Measurements from ENCODE around the gene RALY. TPM values are rescaled to one million over a fixed set of nuclear protein-coding genes. Genes with fewer than 3 reads are reported as not detected.

The RALY gene
- total RNA-seq, 4 donors from 2014 or later, result 78.5 to 110 (median 86.6) TPM

DNA sequence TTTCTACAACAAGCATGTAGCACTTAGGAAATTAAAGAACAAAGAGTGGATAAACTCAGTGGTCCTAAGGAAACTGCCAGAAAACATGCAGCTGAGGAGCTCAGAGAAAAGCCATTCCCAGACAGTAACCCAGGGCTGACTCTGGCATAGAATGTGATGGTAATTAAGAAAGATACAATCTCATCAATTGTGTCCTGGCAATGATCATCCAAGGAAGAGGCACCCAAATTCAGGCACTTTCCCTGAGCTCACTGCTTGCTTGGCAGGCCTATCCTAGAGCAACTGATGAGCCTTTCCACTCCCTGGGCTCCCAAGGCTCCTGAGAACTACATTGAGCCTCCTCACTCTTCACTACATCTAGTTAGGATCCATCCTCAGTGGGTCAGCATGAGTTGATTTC lies 102.1 kb downstream of the RALY start:
- Histone ChIP-seq H3K4me3 (no peak overlapping the region), H3K36me3 (peaks cover 97% of the 10 kb centered on the region), H3K27me3 (no peaks in the 10 kb centered on the region), H3K27ac (no peak overlapping the region), H3K4me1 (peaks cover 3% of the 10 kb centered on the region), H3K9me3 (no peaks in the 10 kb centered on the region)
- TF ChIP-seq POLR2A (IDR thresholded peaks at IDR 0.05), result no peak
- DNase-seq (ENCODE audit: low spot score in 2 of 2), result no peak

DNA sequence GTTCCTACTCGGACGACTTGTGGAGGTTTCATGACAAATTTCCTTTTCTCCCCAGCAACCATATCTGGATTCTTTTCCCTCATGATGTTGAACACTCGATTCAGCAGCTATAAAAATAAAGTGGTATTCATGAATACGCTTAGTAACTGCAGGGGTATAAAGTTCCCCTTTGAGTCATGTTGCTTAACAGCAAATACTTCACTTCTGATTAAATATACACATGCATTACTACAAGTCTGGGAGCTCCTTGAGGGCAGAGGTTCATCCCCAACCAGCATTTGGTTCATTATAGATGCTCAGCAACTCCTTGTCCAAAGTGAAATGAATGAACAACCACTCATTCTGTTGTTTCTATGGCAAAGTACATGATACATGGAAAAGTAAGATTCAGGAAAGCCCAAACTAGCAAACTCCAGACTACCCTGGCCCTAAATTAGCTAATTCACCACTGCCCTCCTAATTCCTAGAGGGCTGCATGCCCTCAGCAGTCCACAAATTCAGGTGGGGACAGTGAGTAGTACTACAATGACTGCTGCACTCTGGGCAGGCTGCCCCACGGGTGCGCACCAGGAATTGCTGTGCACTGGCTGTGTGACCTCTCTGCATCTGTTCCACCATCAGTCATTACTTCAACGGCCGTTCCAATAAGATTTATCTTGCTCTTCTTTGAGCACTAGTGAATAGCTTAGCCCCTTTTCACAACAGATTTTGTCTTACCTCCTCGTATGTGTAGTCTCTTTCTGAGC lies 103.2 kb downstream of the RALY start:
- H3K4me1 ChIP-seq, result peaks cover 4% of the 10 kb centered on the region
- TF ChIP-seq POLR2AphosphoS5 (IDR thresholded peaks at IDR 0.05) (no peak), POLR2A (IDR thresholded peaks at IDR 0.05) (no peak), EP300 (IDR thresholded peaks at IDR 0.05) (no peak)
- TF ChIP-seq, protein P1, sequence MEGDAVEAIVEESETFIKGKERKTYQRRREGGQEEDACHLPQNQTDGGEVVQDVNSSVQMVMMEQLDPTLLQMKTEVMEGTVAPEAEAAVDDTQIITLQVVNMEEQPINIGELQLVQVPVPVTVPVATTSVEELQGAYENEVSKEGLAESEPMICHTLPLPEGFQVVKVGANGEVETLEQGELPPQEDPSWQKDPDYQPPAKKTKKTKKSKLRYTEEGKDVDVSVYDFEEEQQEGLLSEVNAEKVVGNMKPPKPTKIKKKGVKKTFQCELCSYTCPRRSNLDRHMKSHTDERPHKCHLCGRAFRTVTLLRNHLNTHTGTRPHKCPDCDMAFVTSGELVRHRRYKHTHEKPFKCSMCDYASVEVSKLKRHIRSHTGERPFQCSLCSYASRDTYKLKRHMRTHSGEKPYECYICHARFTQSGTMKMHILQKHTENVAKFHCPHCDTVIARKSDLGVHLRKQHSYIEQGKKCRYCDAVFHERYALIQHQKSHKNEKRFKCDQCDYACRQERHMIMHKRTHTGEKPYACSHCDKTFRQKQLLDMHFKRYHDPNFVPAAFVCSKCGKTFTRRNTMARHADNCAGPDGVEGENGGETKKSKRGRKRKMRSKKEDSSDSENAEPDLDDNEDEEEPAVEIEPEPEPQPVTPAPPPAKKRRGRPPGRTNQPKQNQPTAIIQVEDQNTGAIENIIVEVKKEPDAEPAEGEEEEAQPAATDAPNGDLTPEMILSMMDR (IDR thresholded peaks at IDR 0.05), result no peak
- no peak for DNase-seq (ENCODE audit: low spot score in 2 of 2)
- no peak overlapping the region for H3K4me3 ChIP-seq
- WGBS, result 87% methylated on average over 9 of the region's 9 CpGs
- H3K36me3 ChIP-seq, result peaks cover 98% of the 10 kb centered on the region
- no peak overlapping the region for H3K27ac ChIP-seq
- no peaks in the 10 kb centered on the region for H3K9me3 ChIP-seq
- H3K27me3 ChIP-seq, result no peaks in the 10 kb centered on the region

DNA sequence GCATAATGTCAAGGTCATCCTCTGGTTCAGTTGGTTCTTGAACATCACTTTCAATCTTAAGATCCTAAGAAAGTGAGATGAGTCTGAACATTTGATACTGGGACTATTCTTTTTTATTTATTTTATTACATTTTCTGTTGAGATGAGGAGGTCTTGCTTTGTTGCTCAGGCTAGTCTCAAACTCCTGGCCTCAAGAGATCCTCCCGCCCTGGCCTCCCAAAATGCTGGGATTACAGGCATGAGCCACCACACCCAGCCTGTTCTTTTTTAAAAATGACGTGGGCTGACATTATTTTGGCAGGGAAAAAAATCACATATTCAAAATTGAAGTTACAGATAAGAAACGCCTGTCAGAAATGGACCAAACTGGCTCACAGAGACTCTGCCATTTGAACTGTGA lies 104.9 kb downstream of the RALY start:
- H3K36me3 ChIP-seq, result peaks cover 100% of the 10 kb centered on the region
- no peaks in the 10 kb centered on the region for H3K9me3 ChIP-seq
- TF ChIP-seq POLR2AphosphoS5 (IDR thresholded peaks at IDR 0.05), result no peak
- TF ChIP-seq EP300 (IDR thresholded peaks at IDR 0.05), result no peak
- no peak for TF ChIP-seq POLR2A (IDR thresholded peaks at IDR 0.05)
- TF ChIP-seq, protein P1 (IDR thresholded peaks at IDR 0.05), result no peak
- no peaks in the 10 kb centered on the region for H3K27me3 ChIP-seq
- H3K4me1 ChIP-seq, result peaks cover 4% of the 10 kb centered on the region
- DNase-seq (ENCODE audit: low spot score in 2 of 2), result no peak
- no peak overlapping the region for H3K27ac ChIP-seq
- H3K4me3 ChIP-seq, result no peak overlapping the region
- WGBS, result 72% methylated on average over 3 of the region's 3 CpGs

DNA sequence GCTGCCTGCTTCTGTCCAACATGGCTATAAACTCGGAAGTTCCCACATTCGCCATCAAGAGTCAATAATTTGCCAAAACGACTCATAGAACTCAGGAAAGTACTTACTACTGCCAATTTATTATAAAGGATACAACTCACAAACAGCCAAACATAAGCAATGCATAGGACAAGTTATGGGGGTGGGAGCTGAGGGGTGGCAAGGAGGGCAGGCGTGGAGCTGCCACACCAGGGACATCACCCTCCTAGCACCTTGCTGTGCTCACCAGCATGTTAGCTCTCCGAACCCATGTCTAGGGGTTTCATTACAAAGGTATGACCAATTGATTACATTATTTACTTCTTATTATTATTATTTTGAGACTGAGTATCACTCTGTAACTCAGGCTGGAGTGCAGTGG lies 106.0 kb downstream of the RALY start:
- Histone ChIP-seq H3K27me3 (no peaks in the 10 kb centered on the region), H3K36me3 (peaks cover 100% of the 10 kb centered on the region), H3K4me1 (peaks cover 4% of the 10 kb centered on the region), H3K27ac (no peak overlapping the region), H3K9me3 (no peaks in the 10 kb centered on the region), H3K4me3 (no peak overlapping the region)
- DNase-seq (ENCODE audit: low spot score in 2 of 2), result no peak
- WGBS, result 78% methylated on average over 5 of the region's 5 CpGs
- TF ChIP-seq EP300 (IDR thresholded peaks at IDR 0.05) (no peak), POLR2A (IDR thresholded peaks at IDR 0.05) (no peak), POLR2AphosphoS5 (IDR thresholded peaks at IDR 0.05) (no peak)
- TF ChIP-seq, protein P1 (IDR thresholded peaks at IDR 0.05), result no peak

DNA sequence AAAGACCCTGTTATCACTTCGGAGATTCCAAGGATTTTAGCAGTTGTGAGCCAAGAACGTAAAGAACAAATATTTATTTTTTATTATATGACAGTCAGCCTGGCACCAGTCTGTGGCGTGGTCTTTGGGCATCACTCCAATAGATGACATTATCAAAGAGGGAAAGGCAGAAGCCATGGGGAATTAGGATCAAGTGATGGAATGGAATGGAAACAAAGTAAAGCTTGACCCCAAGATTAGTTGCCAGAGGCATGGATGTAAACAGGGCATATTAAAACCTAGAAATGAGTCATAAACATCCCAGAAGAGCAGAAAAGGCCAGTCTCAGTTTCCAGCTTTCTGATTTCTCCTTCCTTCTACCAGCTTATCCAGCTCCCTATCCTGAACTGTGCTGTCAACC lies 106.9 kb downstream of the RALY start:
- no peak for TF ChIP-seq EP300 (IDR thresholded peaks at IDR 0.05)
- no peak for TF ChIP-seq POLR2A (IDR thresholded peaks at IDR 0.05)
- TF ChIP-seq, protein P1 (IDR thresholded peaks at IDR 0.05), result no peak
- no peak for TF ChIP-seq POLR2AphosphoS5 (IDR thresholded peaks at IDR 0.05)
- H3K27me3 ChIP-seq, result no peaks in the 10 kb centered on the region
- WGBS, result 77% methylated on average over 3 of the region's 3 CpGs
- DNase-seq (ENCODE audit: low spot score in 2 of 2), result no peak
- H3K4me3 ChIP-seq, result no peak overlapping the region
- peaks cover 4% of the 10 kb centered on the region for H3K4me1 ChIP-seq
- no peak overlapping the region for H3K27ac ChIP-seq
- peaks cover 97% of the 10 kb centered on the region for H3K36me3 ChIP-seq
- no peaks in the 10 kb centered on the region for H3K9me3 ChIP-seq

All from suprapubic skin (tissue), 4 donors.